Endothelial cell of umbilical vein (primary cell): Measurements from ENCODE around the gene SLC39A8. TPM values are rescaled to one million over a fixed set of nuclear protein-coding genes. Genes with fewer than 3 reads are reported as not detected.

Experiments
- BruUV-seq: library from RNA; stranded (reverse); fragments of 400-500 nt; replicated peaks from 2 replicates; lab custom pipeline; 2021; lab: Mats Ljungman, UMichigan
- CTCF ChIA-PET: fragments of 300-600, 350-600 bp; sonication (Branson Sonifier 250); formaldehyde crosslinking; loops from one replicate; lab custom pipeline; 2021; ENCODE audit warnings: antibody characterized with exemption, inconsistent platforms; lab: Charles Lee
- POLR2A ChIA-PET: fragments of 300-600, 350-600 bp; sonication (Branson Sonifier 250); formaldehyde crosslinking; loops from one replicate; lab custom pipeline; 2021; ENCODE audit warnings: antibody characterized with exemption, inconsistent platforms; lab: Charles Lee
- DNase-seq: peaks from one replicate; pipeline ENCODE4 v3.0.0-alpha.2; 2011; ENCODE audit warnings: low read depth, low spot score
- FAIRE-seq: peaks from 2 replicates; lab custom pipeline; 2011; peaks lifted over from hg19 to GRCh38; lab: Jason Lieb, UNC
- H2AFZ ChIP-seq: 2 replicates; pipeline ENCODE4 v1.6.0; 2012; ENCODE audit warnings: low read depth, low read length, control low read depth, inconsistent platforms
- H3K27ac ChIP-seq: 2 replicates; pipeline ENCODE4 v1.5.1; 2011; ENCODE audit warnings: low read depth, mild to moderate bottlenecking, control low read depth, low read length, moderate library complexity; ENCODE audit not compliant: insufficient read depth
- H3K27me3 ChIP-seq, 2 experiments: 2 replicates each; pipeline versions ENCODE4 v1.6.0 to v1.6.1; 2011; ENCODE audit warnings: low read length in 2 of 2, mixed read lengths in 1 of 2; ENCODE audit not compliant: control insufficient read depth in 2 of 2, insufficient read depth in 2 of 2
- H3K36me3 ChIP-seq, 2 experiments: 2 replicates in 1 of 2; 3 replicates in 1 of 2; pipeline ENCODE4 v1.5.1; 2011; ENCODE audit warnings: low read length in 2 of 2, mild to moderate bottlenecking in 1 of 2, moderate library complexity in 1 of 2; ENCODE audit not compliant: control insufficient read depth in 2 of 2, insufficient read depth in 2 of 2; ENCODE audit errors: extremely low read depth in 1 of 2
- H3K4me1 ChIP-seq: 3 replicates; pipeline ENCODE4 v1.5.1; 2011; ENCODE audit warnings: mild to moderate bottlenecking, low read length; ENCODE audit not compliant: control insufficient read depth, insufficient read depth; ENCODE audit errors: extremely low read depth
- H3K4me2 ChIP-seq: 2 replicates; pipeline ENCODE4 v1.6.1; 2011; ENCODE audit warnings: low read length, control low read depth, mixed read lengths; ENCODE audit not compliant: insufficient read depth
- H3K4me3 ChIP-seq, 3 experiments: fragments of 200-600 bp in 1 of 3; sonication (generic), shearing (Covaris generic) in 1 of 3; replicated peaks in 1 of 3; 2 replicates each; pipeline ENCODE4 v1.5.1; 2011 to 2016; ENCODE audit warnings: control low read depth in 3 of 3, low read length in 3 of 3, mild to moderate bottlenecking in 2 of 3, inconsistent platforms in 1 of 3, low read depth in 1 of 3, moderate library complexity in 1 of 3; ENCODE audit not compliant: insufficient read depth in 1 of 3
- H3K79me2 ChIP-seq: 2 replicates; pipeline ENCODE4 v1.6.0; 2012; ENCODE audit warnings: low read length, inconsistent platforms; ENCODE audit not compliant: control insufficient read depth, insufficient read depth
- H3K9ac ChIP-seq: replicated peaks from 2 replicates; pipeline ENCODE3; 2011; ENCODE audit warnings: low read length, control low read depth; ENCODE audit not compliant: insufficient read depth; ENCODE audit errors: extremely low read depth
- H3K9me1 ChIP-seq: replicated peaks from 3 replicates; pipeline ENCODE4 v1.6.0; 2011; ENCODE audit warnings: mild to moderate bottlenecking, low read length; ENCODE audit not compliant: control insufficient read depth, insufficient read depth; ENCODE audit errors: extremely low read depth
- H3K9me3 ChIP-seq: replicated peaks from 2 replicates; pipeline ENCODE4 v1.5.1; 2012; ENCODE audit warnings: low read length, inconsistent platforms; ENCODE audit not compliant: control insufficient read depth, insufficient read depth
- H4K20me1 ChIP-seq: replicated peaks from 2 replicates; pipeline ENCODE3; 2011; ENCODE audit warnings: mild to moderate bottlenecking, low read length; ENCODE audit not compliant: control insufficient read depth, insufficient read depth; ENCODE audit errors: extremely low read depth
- CTCF ChIP-seq, 2 donors: IDR thresholded peaks; 1 replicate in 1 of 2; 2 replicates in 1 of 2; pipeline ENCODE4 v1.5.1; 2011; ENCODE audit warnings: low read length in 2 of 2, mild to moderate bottlenecking in 2 of 2, moderate library complexity in 2 of 2, control low read depth in 1 of 2, inconsistent platforms in 1 of 2, low read depth in 1 of 2; ENCODE audit not compliant: insufficient read depth in 1 of 2; ENCODE audit errors: extremely low read depth in 1 of 2
- EZH2 ChIP-seq: IDR thresholded peaks from 2 replicates; pipeline ENCODE4 v1.6.1; 2012; ENCODE audit warnings: borderline replicate concordance, low read depth, mild to moderate bottlenecking, moderate library complexity, low read length, inconsistent platforms; ENCODE audit not compliant: severe bottlenecking
- FOS ChIP-seq: IDR thresholded peaks from 2 replicates; pipeline ENCODE4 v1.6.1; 2011; ENCODE audit warnings: mild to moderate bottlenecking, low read length, moderate library complexity, borderline replicate concordance; ENCODE audit not compliant: insufficient read depth
- GATA2 ChIP-seq: IDR thresholded peaks from 2 replicates; pipeline ENCODE4 v1.7.0; 2011; ENCODE audit warnings: low read depth, mild to moderate bottlenecking, moderate library complexity, mixed read lengths, low read length; ENCODE audit not compliant: insufficient read length, insufficient read depth
- JUN ChIP-seq: IDR thresholded peaks from 2 replicates; pipeline ENCODE4 v1.6.1; 2011; ENCODE audit warnings: borderline replicate concordance, low read depth; ENCODE audit not compliant: insufficient read length, insufficient read depth
- MAX ChIP-seq: IDR thresholded peaks from 2 replicates; pipeline ENCODE4 v1.6.1; 2011; ENCODE audit not compliant: insufficient read depth, insufficient read length
- MYC ChIP-seq: IDR thresholded peaks from one replicate; pipeline ENCODE4 v1.6.1; 2011; ENCODE audit warnings: mild to moderate bottlenecking, low read depth, low read length
- POLR2A ChIP-seq: IDR thresholded peaks from 2 replicates; pipeline ENCODE4 v1.6.1; 2012; ENCODE audit warnings: low read depth, mild to moderate bottlenecking, control low read depth, low read length
- POLR2AphosphoS5 ChIP-seq: IDR thresholded peaks from 2 replicates; pipeline ENCODE4 v1.6.1; 2012; ENCODE audit warnings: low read depth, mild to moderate bottlenecking, control low read depth, low read length, moderate library complexity; ENCODE audit not compliant: insufficient read depth
- dilution Hi-C: fragments of 300-500 bp; cut with MboI; formaldehyde crosslinking; loops from one replicate; pipeline ENCODE4 v1.15.0; 2019; ENCODE audit warnings: low sequenced_read_pairs; ENCODE audit not compliant: extremely low pct_ligation_motif_present
- intact Hi-C: fragments of 100-400 bp; cut with micrococcal nuclease; formaldehyde crosslinking; loops from one replicate; pipeline ENCODE4 v1.10.0; 2022
- polyA plus RNA-seq, 4 experiments: library from polyadenylated mRNA; depleted of rRNA in 3 of 4; stranded (reverse) in 3 of 4; unstranded in 1 of 4; fragments of >200 nt; gene quantifications; 2 replicates each; pipeline versions ENCODE4 v1.2.1 to v1.2.3, GENCODE V29; 2011 to 2012; ENCODE audit warnings: missing spikeins in 1 of 4
- total RNA-seq: library from RNA; stranded (reverse); gene quantifications from 2 replicates; pipeline ENCODE4 v1.2.3, GENCODE V29; 2021

SLC39A8 gene
- total and polyA plus RNA-seq, 2 donors (not counting 3 experiments of a cell fraction or from before 2014, with no cell fraction given), result 1.7 to 6.7 TPM

GRCh38 chr4:102326951-102327350 is 18.3 kb downstream of the SLC39A8 start:
- POLR2A ChIA-PET, result no interaction called here
- intact Hi-C loops, result no loop called here
- BruUV-seq, result no TSS peak

GRCh38 chr4:102324730-102325129 is 20.6 kb downstream of the SLC39A8 start:
- dilution Hi-C loops (no loop called here), intact Hi-C loops (no loop called here)
- H3K4me3 ChIP-seq, result no peak overlapping the region
- H3K36me3 ChIP-seq, result no peaks in the 10 kb centered on the region
- H3K27ac ChIP-seq, result no peak overlapping the region
- no peak overlapping the region for H2AFZ ChIP-seq
- H3K4me1 ChIP-seq, result no peaks in the 10 kb centered on the region
- ChIA-PET POLR2A (no interaction called here), CTCF (no interaction called here)
- H3K9me3 ChIP-seq, result no peaks in the 10 kb centered on the region
- H4K20me1 ChIP-seq, result no peaks in the 10 kb centered on the region
- H3K4me2 ChIP-seq, result no peak overlapping the region
- DNase-seq, result peak; percentile 34
- no TSS peak for BruUV-seq
- H3K9me1 ChIP-seq, result no peaks in the 10 kb centered on the region
- no peak for FAIRE-seq
- no peaks in the 10 kb centered on the region for H3K27me3 ChIP-seq
- H3K9ac ChIP-seq, result no peak overlapping the region
- TF ChIP-seq JUN (no peak), GATA2 (no peak), MYC (no peak), EZH2 (no peak), FOS (no peak), CTCF (IDR thresholded peaks at IDR 0.05; ENCODE audit: extremely low read depth in 1 of 2, insufficient read depth in 1 of 2, low read depth in 1 of 2, low read length in 2 of 2) (no peak), POLR2A (no peak), MAX (no peak), POLR2AphosphoS5 (no peak)
- H3K79me2 ChIP-seq, result no peaks in the 10 kb centered on the region

More at GRCh38 chr4:102326951-102327350, 18.3 kb downstream of the SLC39A8 start:
- no peaks in the 10 kb centered on the region for H3K36me3 ChIP-seq
- H3K9me1 ChIP-seq, result no peaks in the 10 kb centered on the region
- TF ChIP-seq GATA2, result no peak
- no peak for TF ChIP-seq POLR2A
- TF ChIP-seq FOS, result no peak
- no peak for TF ChIP-seq POLR2AphosphoS5
- no peaks in the 10 kb centered on the region for H3K79me2 ChIP-seq
- H2AFZ ChIP-seq, result no peak overlapping the region
- H3K4me3 ChIP-seq, result no peak overlapping the region
- dilution Hi-C loops, result no loop called here
- H3K9ac ChIP-seq, result no peak overlapping the region
- H3K9me3 ChIP-seq, result no peaks in the 10 kb centered on the region
- H3K4me1 ChIP-seq, result no peaks in the 10 kb centered on the region
- CTCF ChIA-PET, result no interaction called here
- FAIRE-seq (no peak), DNase-seq (no peak)
- no peaks in the 10 kb centered on the region for H4K20me1 ChIP-seq
- H3K27me3 ChIP-seq, result no peaks in the 10 kb centered on the region
- H3K27ac ChIP-seq, result no peak overlapping the region
- no peak overlapping the region for H3K4me2 ChIP-seq
